Neural progenitor cell (in vitro differentiated cells): Measurements from ENCODE around the gene C3orf33.

ENCODE experiments used
- EZH2 ChIP-seq: fragments of 200-600 bp; sonication (generic); IDR thresholded peaks from 2 replicates; pipeline ENCODE4 v1.6.1; 2017; ENCODE audit warnings: antibody characterized with exemption, mild to moderate bottlenecking, moderate library complexity
- EZH2phosphoT487 ChIP-seq: fragments of 200-600 bp; sonication (generic); IDR thresholded peaks from 2 replicates; pipeline ENCODE4 v1.6.1; 2017; ENCODE audit warnings: antibody characterized with exemption

DNA sequence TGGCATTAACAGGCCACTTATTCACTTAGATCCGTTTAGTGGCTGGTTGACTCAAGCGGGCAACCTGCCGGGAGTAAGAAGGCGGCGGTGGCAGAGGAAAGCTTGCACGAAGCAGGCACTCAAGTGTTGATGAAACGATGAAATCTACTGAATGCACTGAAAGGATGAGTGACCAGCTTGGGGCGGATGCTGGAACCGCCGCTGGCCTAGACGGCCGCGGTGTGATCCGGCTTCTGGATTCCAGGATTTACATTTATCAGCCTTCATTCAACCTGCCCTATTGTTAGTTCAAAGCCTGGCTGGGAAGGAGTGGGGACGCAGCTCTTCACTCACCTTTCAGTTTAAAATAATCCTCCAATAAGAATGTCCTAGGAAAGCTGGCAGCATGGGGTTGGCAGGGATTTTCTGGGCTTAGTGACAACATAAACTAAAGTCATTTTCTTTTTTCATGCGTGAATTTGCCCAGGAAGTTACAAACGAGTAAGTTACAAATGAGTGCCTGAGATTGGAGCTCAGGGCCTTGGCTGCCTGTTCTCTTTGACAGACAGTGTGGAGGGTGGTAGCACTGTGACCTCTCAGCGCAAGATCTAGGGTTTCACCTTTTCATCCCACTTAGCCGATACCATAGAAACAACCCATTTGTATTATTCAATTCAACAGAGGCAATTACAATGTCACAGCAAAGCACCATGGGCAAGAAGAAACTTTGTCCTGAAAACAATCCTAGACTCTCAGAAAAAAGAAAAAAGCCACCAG, 60.1 kb downstream of the C3orf33 start:
- TF ChIP-seq EZH2 (no peak), EZH2phosphoT487 (no peak)
